ENCODE results near the gene PLCXD1. TPM values are rescaled to one million over a fixed set of nuclear protein-coding genes. Genes with fewer than 3 reads are reported as not detected.
A peak's percentile ranks its signal among the peaks of the same experiment; 100 is the strongest.

Gene PLCXD1
- total and polyA plus RNA-seq, 2 experiments from 2014 or later, result 48.7 to 112 TPM

- Mint-ChIP-seq H3K27me3 (ENCODE audit: insufficient read depth, low read depth, poor library complexity) (peaks cover 13% of the 10 kb centered on the region), H3K9me3 (no peaks in the 10 kb centered on the region; the same call in 2 of the 3 replicates), H3K4me3 (no peak overlapping the region), H3K36me3 (ENCODE audit: low read depth) (peaks cover 32% of the 10 kb centered on the region), H3K27ac (peak overlapping the region; percentile 3; the same call in 1 of the 2 replicates), H3K4me1 (no peaks in the 10 kb centered on the region)
- H3K27me3 ChIP-seq (ENCODE audit: insufficient read depth), result no peaks in the 10 kb centered on the region
- no peaks in the 10 kb centered on the region for H3K9me2 ChIP-seq (ENCODE audit: insufficient read depth)
- H3K4me2 ChIP-seq, result no peak overlapping the region
- ATAC-seq (no peak), DNase-seq (ENCODE audit: low spot score) (no peak)
- H3K36me3 ChIP-seq (ENCODE audit: insufficient read depth), result no peaks in the 10 kb centered on the region
- no peak for TF ChIP-seq ETS1 (IDR thresholded peaks at IDR 0.05)
- TF ChIP-seq JUNB (IDR thresholded peaks at IDR 0.05; ENCODE audit: unreplicated experiment), result no peak
- TF ChIP-seq CTCF (conservative IDR thresholded peaks at IDR 0.05; ENCODE audit: low read depth in 2 of 2), result no peak
- no peak for TF ChIP-seq EZH2phosphoT487 (IDR thresholded peaks at IDR 0.05; ENCODE audit: unreplicated experiment)
- H3K27ac ChIP-seq (ENCODE audit: low read depth), result no peak overlapping the region
- H2AFZ ChIP-seq, result no peak overlapping the region
- no peak overlapping the region for H3K4me3 ChIP-seq
- no peaks in the 10 kb centered on the region for H3F3A ChIP-seq (replicated peaks; ENCODE audit: low read depth)
- H3K79me2 ChIP-seq (replicated peaks; ENCODE audit: insufficient read depth), result peaks cover 35% of the 10 kb centered on the region
- 0 out of 2 replicates have a peak, but pooled peaks cover 3% of the 10 kb centered on the region for H4K20me1 ChIP-seq (replicated peaks; ENCODE audit: insufficient read depth)
- H3K4me1 ChIP-seq (ENCODE audit: insufficient read depth), result no peaks in the 10 kb centered on the region
Observed at GRCh38 chrX:348461-349117, 67.4 kb downstream of the PLCXD1 start.

GRCh38 chrX:349196-349595 is 68.0 kb downstream of the PLCXD1 start:
- H3K4me3 Mint-ChIP-seq, result no peak overlapping the region
- H3K9me2 ChIP-seq (ENCODE audit: insufficient read depth), result no peaks in the 10 kb centered on the region
- no peak for TF ChIP-seq CTCF (conservative IDR thresholded peaks at IDR 0.05; ENCODE audit: low read depth in 2 of 2)
- no peak for TF ChIP-seq REST (IDR thresholded peaks at IDR 0.05; ENCODE audit: unreplicated experiment)
- no peak for TF ChIP-seq ZNF114 (CRISPR knock-in tag; IDR thresholded peaks at IDR 0.05)
- no peak for TF ChIP-seq ETS1 (IDR thresholded peaks at IDR 0.05)
- TF ChIP-seq JUNB (IDR thresholded peaks at IDR 0.05; ENCODE audit: unreplicated experiment), result no peak
- TF ChIP-seq POLR2AphosphoS5 (IDR thresholded peaks at IDR 0.05; ENCODE audit: low read depth), result no peak

More at GRCh38 chrX:349196-349595, 68.0 kb downstream of the PLCXD1 start:
- Histone ChIP-seq H3K36me3 (ENCODE audit: insufficient read depth) (no peaks in the 10 kb centered on the region), H3K79me2 (replicated peaks; ENCODE audit: insufficient read depth) (peaks cover 36% of the 10 kb centered on the region), H3K4me2 (no peak overlapping the region), H2AFZ (no peak overlapping the region), H3F3A (replicated peaks; ENCODE audit: low read depth) (no peaks in the 10 kb centered on the region), H3K27ac (ENCODE audit: low read depth) (no peak overlapping the region), H3K4me3 (no peak overlapping the region), H3K27me3 (ENCODE audit: insufficient read depth) (no peaks in the 10 kb centered on the region), H4K20me1 (replicated peaks; ENCODE audit: insufficient read depth) (0 out of 2 replicates have a peak, but pooled peaks cover 3% of the 10 kb centered on the region), H3K4me1 (ENCODE audit: insufficient read depth) (no peaks in the 10 kb centered on the region)
- Mint-ChIP-seq H3K36me3 (ENCODE audit: low read depth) (peaks cover 32% of the 10 kb centered on the region), H3K4me1 (no peaks in the 10 kb centered on the region), H3K9me3 (no peaks in the 10 kb centered on the region; the same call in 2 of the 3 replicates), H3K27ac (peak overlapping the region; percentile 14; the same call in 1 of the 2 replicates), H3K27me3 (ENCODE audit: insufficient read depth, low read depth, poor library complexity) (peaks cover 13% of the 10 kb centered on the region)
- ATAC-seq, result no peak
- no peak for DNase-seq (ENCODE audit: low spot score)
